SK-N-SH treated with all-trans-retinoic acid at 6 μM for 48 hours (cell line): ENCODE measurements around the gene NUP133.

Source experiments
- ARNTL ChIP-seq: fragments of 450-650 bp; formaldehyde crosslinking; IDR thresholded peaks from 2 replicates; pipeline ENCODE4 v1.5.0; 2020; ENCODE audit warnings: low read depth, mild to moderate bottlenecking, moderate library complexity, borderline replicate concordance
- BACH2 ChIP-seq: fragments of 250-450 bp; sonication (Bioruptor Pico); IDR thresholded peaks from 2 replicates; pipeline ENCODE4 v1.9.0; 2021; ENCODE audit warnings: mild to moderate bottlenecking, borderline replicate concordance
- CSDC2 ChIP-seq: fragments of 250-450 bp; sonication (Bioruptor Pico); IDR thresholded peaks from 2 replicates; pipeline ENCODE4 v1.5.0; 2020; ENCODE audit warnings: mild to moderate bottlenecking, moderate library complexity
- GLIS3 ChIP-seq: fragments of 250-450 bp; sonication (Bioruptor Pico); IDR thresholded peaks from 2 replicates; pipeline ENCODE4 v1.5.0; 2020; ENCODE audit warnings: mild to moderate bottlenecking, moderate library complexity
- ISL1 ChIP-seq: fragments of 250-450 bp; sonication (Bioruptor Pico); IDR thresholded peaks from 2 replicates; pipeline ENCODE4 v2.1.2; 2022; ENCODE audit warnings: mild to moderate bottlenecking, moderate library complexity
- OSR1 ChIP-seq: fragments of 250-450 bp; sonication (Bioruptor Pico); IDR thresholded peaks from 2 replicates; pipeline ENCODE4 v1.8.0; 2022; ENCODE audit warnings: moderate library complexity, mild to moderate bottlenecking, inconsistent platforms
- TOX ChIP-seq: fragments of 250-450 bp; sonication (Bioruptor Pico); IDR thresholded peaks from 2 replicates; pipeline ENCODE4 v1.8.0; 2021; ENCODE audit warnings: mild to moderate bottlenecking, moderate library complexity, borderline replicate concordance
- TSHZ2 ChIP-seq: fragments of 250-450 bp; sonication (Bioruptor Pico); IDR thresholded peaks from 2 replicates; pipeline ENCODE4 v1.5.0; 2020; ENCODE audit warnings: mild to moderate bottlenecking, moderate library complexity
- ZC3H10 ChIP-seq: fragments of 250-450 bp; sonication (Bioruptor Pico); IDR thresholded peaks from 2 replicates; pipeline ENCODE4 v1.5.1; 2021; ENCODE audit warnings: mild to moderate bottlenecking, moderate library complexity
- ZFP3 ChIP-seq: fragments of 250-450 bp; sonication (Bioruptor Pico); IDR thresholded peaks from 2 replicates; pipeline ENCODE4 v1.5.0; 2020; ENCODE audit warnings: mild to moderate bottlenecking, moderate library complexity
- ZFP30 ChIP-seq: fragments of 450-650 bp; formaldehyde crosslinking; IDR thresholded peaks from 2 replicates; pipeline ENCODE4 v1.5.0; 2022; ENCODE audit warnings: mild to moderate bottlenecking, moderate library complexity
- TF ChIP-seq, protein P1 (sequence below): fragments of 250-450 bp; sonication (Bioruptor Pico); IDR thresholded peaks from 2 replicates; pipeline ENCODE4 v1.5.1; 2020; ENCODE audit warnings: low read depth, mild to moderate bottlenecking, moderate library complexity
- TF ChIP-seq, protein P2 (sequence below): fragments of 250-450 bp; sonication (Bioruptor Pico); IDR thresholded peaks from 2 replicates; pipeline ENCODE4 v1.8.0; 2020; ENCODE audit warnings: mild to moderate bottlenecking, moderate library complexity, borderline replicate concordance

- TF ChIP-seq ISL1 (CRISPR knock-in tag), result no peak
- no peak for TF ChIP-seq CSDC2
- TF ChIP-seq ARNTL (CRISPR knock-in tag), result no peak
- TF ChIP-seq OSR1 (CRISPR knock-in tag), result no peak
- no peak for TF ChIP-seq GLIS3 (CRISPR knock-in tag)
- TF ChIP-seq, protein P1, sequence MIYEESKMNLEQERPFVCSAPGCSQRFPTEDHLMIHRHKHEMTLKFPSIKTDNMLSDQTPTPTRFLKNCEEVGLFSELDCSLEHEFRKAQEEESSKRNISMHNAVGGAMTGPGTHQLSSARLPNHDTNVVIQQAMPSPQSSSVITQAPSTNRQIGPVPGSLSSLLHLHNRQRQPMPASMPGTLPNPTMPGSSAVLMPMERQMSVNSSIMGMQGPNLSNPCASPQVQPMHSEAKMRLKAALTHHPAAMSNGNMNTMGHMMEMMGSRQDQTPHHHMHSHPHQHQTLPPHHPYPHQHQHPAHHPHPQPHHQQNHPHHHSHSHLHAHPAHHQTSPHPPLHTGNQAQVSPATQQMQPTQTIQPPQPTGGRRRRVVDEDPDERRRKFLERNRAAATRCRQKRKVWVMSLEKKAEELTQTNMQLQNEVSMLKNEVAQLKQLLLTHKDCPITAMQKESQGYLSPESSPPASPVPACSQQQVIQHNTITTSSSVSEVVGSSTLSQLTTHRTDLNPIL, result no peak
- no peak for TF ChIP-seq ZC3H10 (CRISPR knock-in tag)
- TF ChIP-seq, protein P2, sequence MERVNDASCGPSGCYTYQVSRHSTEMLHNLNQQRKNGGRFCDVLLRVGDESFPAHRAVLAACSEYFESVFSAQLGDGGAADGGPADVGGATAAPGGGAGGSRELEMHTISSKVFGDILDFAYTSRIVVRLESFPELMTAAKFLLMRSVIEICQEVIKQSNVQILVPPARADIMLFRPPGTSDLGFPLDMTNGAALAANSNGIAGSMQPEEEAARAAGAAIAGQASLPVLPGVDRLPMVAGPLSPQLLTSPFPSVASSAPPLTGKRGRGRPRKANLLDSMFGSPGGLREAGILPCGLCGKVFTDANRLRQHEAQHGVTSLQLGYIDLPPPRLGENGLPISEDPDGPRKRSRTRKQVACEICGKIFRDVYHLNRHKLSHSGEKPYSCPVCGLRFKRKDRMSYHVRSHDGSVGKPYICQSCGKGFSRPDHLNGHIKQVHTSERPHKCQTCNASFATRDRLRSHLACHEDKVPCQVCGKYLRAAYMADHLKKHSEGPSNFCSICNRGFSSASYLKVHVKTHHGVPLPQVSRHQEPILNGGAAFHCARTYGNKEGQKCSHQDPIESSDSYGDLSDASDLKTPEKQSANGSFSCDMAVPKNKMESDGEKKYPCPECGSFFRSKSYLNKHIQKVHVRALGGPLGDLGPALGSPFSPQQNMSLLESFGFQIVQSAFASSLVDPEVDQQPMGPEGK (CRISPR knock-in tag), result no peak
- TF ChIP-seq ZFP30, result no peak
- no peak for TF ChIP-seq TOX (CRISPR knock-in tag)
- no peak for TF ChIP-seq ZFP3
- no peak for TF ChIP-seq TSHZ2
- TF ChIP-seq BACH2 (CRISPR knock-in tag), result no peak
These were observed 27.6 kb downstream of the NUP133 start for GRCh38 chr1:229480495-229480894.
